ENCODE measurements around the gene ZNF536.

GRCh38 chr19:30363073-30363472 lies 9.1 kb upstream of the ZNF536 start:
- TF ChIP-seq MYC (IDR thresholded peaks at IDR 0.05; ENCODE audit: low read depth, low read length): no peak
- no peak for TF ChIP-seq CTCF (IDR thresholded peaks at IDR 0.05; ENCODE audit: extremely low read depth in 1 of 2, insufficient read depth in 1 of 2, low read depth in 1 of 2, low read length in 2 of 2)
- no peak for TF ChIP-seq EZH2 (IDR thresholded peaks at IDR 0.05; ENCODE audit: borderline replicate concordance, low read depth, low read length, severe bottlenecking)
- TF ChIP-seq POLR2AphosphoS5 (IDR thresholded peaks at IDR 0.05; ENCODE audit: insufficient read depth, low read depth, low read length): no peak
